ENCODE results near the gene FETUB. TPM values are rescaled to one million over a fixed set of nuclear protein-coding genes. Genes with fewer than 3 reads are reported as not detected.

The FETUB gene
- polyA plus RNA-seq, 4 donors, result not detected

- Histone ChIP-seq H3K27ac (ENCODE audit: low read depth in 1 of 3, low read length in 2 of 3) (no peak overlapping the region), H3K4me1 (ENCODE audit: control insufficient read depth in 3 of 3, insufficient read depth in 2 of 3, low read depth in 1 of 3, low read length in 2 of 3) (peaks cover 0 to 6% (median 0%) of the 10 kb centered on the region in 3 donors), H3K9me3 (ENCODE audit: control insufficient read depth in 2 of 2, insufficient read depth in 1 of 2, low read depth in 1 of 2, low read length in 1 of 2) (no peaks in the 10 kb centered on the region), H3K36me3 (ENCODE audit: control insufficient read depth in 3 of 3, insufficient read depth in 2 of 3, low read depth in 1 of 3, low read length in 3 of 3) (no peaks in the 10 kb centered on the region), H3K27me3 (ENCODE audit: control insufficient read depth in 3 of 3, insufficient read depth in 3 of 3, low read length in 3 of 3) (peaks cover 0 to 3% (median 0%) of the 10 kb centered on the region in 3 donors), H3K4me3 (ENCODE audit: low read depth in 1 of 3, low read length in 3 of 3) (no peak overlapping the region)
- 74 to 88% (median 87%) methylated on average over 1 of the region's 1 CpG for WGBS, 3 donors
- no peak for DNase-seq
- no peak for FAIRE-seq
Observed at GRCh38 chr3:186646841-186647240, 6.6 kb downstream of the FETUB start.

DNA sequence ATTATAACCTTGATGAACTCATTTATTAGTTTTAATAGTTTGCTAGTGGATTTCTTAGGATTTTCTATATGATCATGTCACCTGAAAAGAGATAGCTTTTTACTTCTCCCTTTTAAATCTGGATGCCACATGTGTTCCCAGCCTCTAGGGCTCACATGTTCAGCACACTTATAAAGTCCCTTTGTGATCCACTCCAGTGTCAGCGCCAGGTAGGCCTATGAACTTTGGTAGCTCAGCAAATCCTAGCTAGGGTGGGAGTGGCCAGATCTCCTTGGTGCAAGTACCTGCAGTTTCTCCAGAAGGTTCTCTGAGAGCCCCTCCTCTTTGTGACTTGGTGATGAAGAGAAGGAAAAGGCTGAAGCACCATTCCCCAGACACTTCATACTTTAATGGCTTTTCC, 8.7 kb downstream of the FETUB start:
- no peaks in the 10 kb centered on the region for H3K9me3 ChIP-seq (ENCODE audit: control insufficient read depth in 2 of 2, insufficient read depth in 1 of 2, low read depth in 1 of 2, low read length in 1 of 2)
- H3K27ac ChIP-seq (ENCODE audit: low read depth in 1 of 3, low read length in 2 of 3), result no peak overlapping the region
- 54 to 67% (median 65%) methylated on average over 1 of the region's 1 CpG for WGBS, 3 donors
- no peaks in the 10 kb centered on the region for H3K36me3 ChIP-seq (ENCODE audit: control insufficient read depth in 3 of 3, insufficient read depth in 2 of 3, low read depth in 1 of 3, low read length in 3 of 3)
- no peak for DNase-seq
- FAIRE-seq, result no peak
- no peak overlapping the region for H3K4me3 ChIP-seq (ENCODE audit: low read depth in 1 of 3, low read length in 3 of 3)
- H3K4me1 ChIP-seq (ENCODE audit: control insufficient read depth in 3 of 3, insufficient read depth in 2 of 3, low read depth in 1 of 3, low read length in 2 of 3), result no peaks in the 10 kb centered on the region
- H3K27me3 ChIP-seq (ENCODE audit: control insufficient read depth in 3 of 3, insufficient read depth in 3 of 3, low read length in 3 of 3), result peaks cover 0 to 4% (median 0%) of the 10 kb centered on the region in 3 donors

GRCh38 chr3:186651678-186652215, 11.5 kb downstream of the FETUB start:
- Histone ChIP-seq H3K9me3 (ENCODE audit: control insufficient read depth in 2 of 2, insufficient read depth in 1 of 2, low read depth in 1 of 2, low read length in 1 of 2) (no peaks in the 10 kb centered on the region), H3K4me1 (ENCODE audit: control insufficient read depth in 3 of 3, insufficient read depth in 2 of 3, low read depth in 1 of 3, low read length in 2 of 3) (no peaks in the 10 kb centered on the region), H3K27ac (ENCODE audit: low read depth in 1 of 3, low read length in 2 of 3) (no peak overlapping the region), H3K27me3 (ENCODE audit: control insufficient read depth in 3 of 3, insufficient read depth in 3 of 3, low read length in 3 of 3) (peaks cover 0 to 6% (median 0%) of the 10 kb centered on the region in 3 donors), H3K36me3 (ENCODE audit: control insufficient read depth in 3 of 3, insufficient read depth in 2 of 3, low read depth in 1 of 3, low read length in 3 of 3) (no peaks in the 10 kb centered on the region), H3K4me3 (ENCODE audit: low read depth in 1 of 3, low read length in 3 of 3) (no peak overlapping the region)
- DNase-seq, result no peak
- 69 to 84% (median 73%) methylated on average over 3 of the region's 3 CpGs for WGBS, 3 donors
- FAIRE-seq, result no peak

GRCh38 chr3:186653080-186653707, 13.0 kb downstream of the FETUB start:
- 69 to 80% (median 77%) methylated on average over 7 of the region's 7 CpGs for WGBS, 3 donors
- FAIRE-seq, result no peak
- Histone ChIP-seq H3K4me3 (ENCODE audit: low read depth in 1 of 3, low read length in 3 of 3) (no peak overlapping the region), H3K36me3 (ENCODE audit: control insufficient read depth in 3 of 3, insufficient read depth in 2 of 3, low read depth in 1 of 3, low read length in 3 of 3) (no peaks in the 10 kb centered on the region), H3K9me3 (ENCODE audit: control insufficient read depth in 2 of 2, insufficient read depth in 1 of 2, low read depth in 1 of 2, low read length in 1 of 2) (no peaks in the 10 kb centered on the region), H3K4me1 (ENCODE audit: control insufficient read depth in 3 of 3, insufficient read depth in 2 of 3, low read depth in 1 of 3, low read length in 2 of 3) (no peaks in the 10 kb centered on the region), H3K27me3 (ENCODE audit: control insufficient read depth in 3 of 3, insufficient read depth in 3 of 3, low read length in 3 of 3) (peaks cover 0 to 6% (median 0%) of the 10 kb centered on the region in 3 donors), H3K27ac (ENCODE audit: low read depth in 1 of 3, low read length in 2 of 3) (no peak overlapping the region)
- no peak for DNase-seq

DNA sequence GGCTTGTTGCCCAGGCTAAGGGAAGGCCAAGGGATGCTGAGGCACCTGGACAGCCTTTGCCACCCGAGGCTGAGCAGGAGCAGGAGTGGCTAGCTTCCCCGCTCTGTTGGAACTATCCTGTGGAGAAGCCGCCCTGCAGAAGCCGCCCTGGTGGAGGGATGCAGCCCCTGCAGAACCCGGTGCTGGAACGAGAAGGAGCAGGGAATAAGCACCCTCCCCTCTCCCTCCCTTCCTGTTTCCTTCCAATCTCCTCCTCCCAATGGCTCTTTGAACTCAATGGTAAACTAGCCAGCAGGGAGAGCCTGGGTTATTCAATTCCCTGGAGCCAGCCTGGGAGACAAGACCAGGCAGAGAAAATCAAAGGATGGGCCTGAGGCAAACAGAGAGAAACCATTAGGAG, 13.8 kb downstream of the FETUB start:
- WGBS, 3 donors, result 54 to 57% (median 55%) methylated on average over 6 of the region's 6 CpGs
- H3K4me1 ChIP-seq (ENCODE audit: control insufficient read depth in 3 of 3, insufficient read depth in 2 of 3, low read depth in 1 of 3, low read length in 2 of 3), result no peaks in the 10 kb centered on the region
- no peak overlapping the region for H3K4me3 ChIP-seq (ENCODE audit: low read depth in 1 of 3, low read length in 3 of 3)
- H3K36me3 ChIP-seq (ENCODE audit: control insufficient read depth in 3 of 3, insufficient read depth in 2 of 3, low read depth in 1 of 3, low read length in 3 of 3), result no peaks in the 10 kb centered on the region
- H3K27ac ChIP-seq (ENCODE audit: low read depth in 1 of 3, low read length in 2 of 3), result no peak overlapping the region
- peaks cover 0 to 6% (median 0%) of the 10 kb centered on the region in 3 donors for H3K27me3 ChIP-seq (ENCODE audit: control insufficient read depth in 3 of 3, insufficient read depth in 3 of 3, low read length in 3 of 3)
- DNase-seq, result no peak
- FAIRE-seq, result no peak
- H3K9me3 ChIP-seq (ENCODE audit: control insufficient read depth in 2 of 2, insufficient read depth in 1 of 2, low read depth in 1 of 2, low read length in 1 of 2), result no peaks in the 10 kb centered on the region

DNA sequence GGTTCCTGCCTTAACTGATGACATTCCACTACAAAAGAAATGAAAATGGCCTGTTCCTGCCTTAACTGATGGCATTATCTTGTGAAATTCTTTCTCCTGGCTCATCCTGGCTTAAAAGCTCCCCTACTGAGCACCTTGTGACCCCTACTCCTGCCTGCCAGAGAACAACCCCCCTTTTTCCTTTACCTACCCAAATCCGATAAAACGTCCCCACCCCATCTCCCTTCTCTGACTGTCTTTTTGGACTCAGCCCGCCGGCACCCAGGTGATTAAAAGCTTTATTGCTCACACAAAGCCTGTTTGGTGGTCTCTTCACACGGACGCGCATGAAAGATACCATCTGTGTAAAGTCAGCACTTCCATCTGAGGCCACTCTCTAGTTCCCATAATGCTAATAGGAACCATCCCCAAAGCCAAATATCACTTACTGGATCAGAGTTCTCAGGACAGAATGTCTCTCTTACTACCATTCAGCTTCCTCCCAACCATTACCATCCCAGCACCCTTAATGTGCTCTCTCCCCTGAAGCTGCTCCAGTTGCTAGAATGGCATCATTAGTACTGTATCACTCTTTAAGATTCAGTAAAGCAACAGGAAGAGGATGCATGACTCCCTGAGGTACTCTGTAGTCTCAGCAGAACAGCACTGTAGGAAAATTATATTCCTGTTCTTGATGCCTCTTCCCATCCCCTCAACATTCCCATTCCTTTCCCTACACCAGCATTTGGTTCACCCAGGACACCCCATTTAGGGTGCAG, 23.3 kb downstream of the FETUB start:
- 41 to 76% (median 67%) methylated on average over 7 of the region's 7 CpGs for WGBS, 3 donors
- FAIRE-seq, result no peak
- DNase-seq, result no peak
- Histone ChIP-seq H3K9me3 (ENCODE audit: control insufficient read depth in 2 of 2, insufficient read depth in 1 of 2, low read depth in 1 of 2, low read length in 1 of 2) (no peaks in the 10 kb centered on the region), H3K27ac (ENCODE audit: low read depth in 1 of 3, low read length in 2 of 3) (no peak overlapping the region), H3K36me3 (ENCODE audit: control insufficient read depth in 3 of 3, insufficient read depth in 2 of 3, low read depth in 1 of 3, low read length in 3 of 3) (no peaks in the 10 kb centered on the region), H3K27me3 (ENCODE audit: control insufficient read depth in 3 of 3, insufficient read depth in 3 of 3, low read length in 3 of 3) (peaks cover 0 to 4% (median 0%) of the 10 kb centered on the region in 3 donors), H3K4me1 (ENCODE audit: control insufficient read depth in 3 of 3, insufficient read depth in 2 of 3, low read depth in 1 of 3, low read length in 2 of 3) (no peaks in the 10 kb centered on the region), H3K4me3 (ENCODE audit: low read depth in 1 of 3, low read length in 3 of 3) (no peak overlapping the region)

GRCh38 chr3:186664119-186664495, 23.9 kb downstream of the FETUB start:
- Histone ChIP-seq H3K36me3 (ENCODE audit: control insufficient read depth in 3 of 3, insufficient read depth in 2 of 3, low read depth in 1 of 3, low read length in 3 of 3) (no peaks in the 10 kb centered on the region), H3K9me3 (ENCODE audit: control insufficient read depth in 2 of 2, insufficient read depth in 1 of 2, low read depth in 1 of 2, low read length in 1 of 2) (no peaks in the 10 kb centered on the region), H3K27ac (ENCODE audit: low read depth in 1 of 3, low read length in 2 of 3) (no peak overlapping the region), H3K4me3 (ENCODE audit: low read depth in 1 of 3, low read length in 3 of 3) (no peak overlapping the region), H3K4me1 (ENCODE audit: control insufficient read depth in 3 of 3, insufficient read depth in 2 of 3, low read depth in 1 of 3, low read length in 2 of 3) (no peaks in the 10 kb centered on the region), H3K27me3 (ENCODE audit: control insufficient read depth in 3 of 3, insufficient read depth in 3 of 3, low read length in 3 of 3) (peaks cover 0 to 4% (median 0%) of the 10 kb centered on the region in 3 donors)
- DNase-seq (no peak), FAIRE-seq (no peak)

GRCh38 chr3:186664506-186664905, 24.3 kb downstream of the FETUB start:
- DNase-seq, result no peak
- no peaks in the 10 kb centered on the region for H3K36me3 ChIP-seq (ENCODE audit: control insufficient read depth in 3 of 3, insufficient read depth in 2 of 3, low read depth in 1 of 3, low read length in 3 of 3)
- no peak overlapping the region for H3K4me3 ChIP-seq (ENCODE audit: low read depth in 1 of 3, low read length in 3 of 3)
- peaks cover 0 to 4% (median 0%) of the 10 kb centered on the region in 3 donors for H3K27me3 ChIP-seq (ENCODE audit: control insufficient read depth in 3 of 3, insufficient read depth in 3 of 3, low read length in 3 of 3)
- no peak for FAIRE-seq
- WGBS, 3 donors, result 61 to 65% (median 63%) methylated on average over 4 of the region's 4 CpGs
- H3K27ac ChIP-seq (ENCODE audit: low read depth in 1 of 3, low read length in 2 of 3), result no peak overlapping the region
- no peaks in the 10 kb centered on the region for H3K9me3 ChIP-seq (ENCODE audit: control insufficient read depth in 2 of 2, insufficient read depth in 1 of 2, low read depth in 1 of 2, low read length in 1 of 2)
- H3K4me1 ChIP-seq (ENCODE audit: control insufficient read depth in 3 of 3, insufficient read depth in 2 of 3, low read depth in 1 of 3, low read length in 2 of 3), result no peaks in the 10 kb centered on the region
